HepG2 (cell line): ENCODE measurements around the gene DNAAF1. TPM values are rescaled to one million over a fixed set of nuclear protein-coding genes. Genes with fewer than 3 reads are reported as not detected.

Source experiments
- ATAC-seq: fragments of 200-7000 bp; cut with Tn5 transposase; 3 replicates; pipeline ENCODE4 v1.9.1; 2020; ENCODE audit warnings: mild to moderate bottlenecking, moderate library complexity
- BruUV-seq: library from RNA; stranded (reverse); fragments of 400-500 nt; replicated peaks from 2 replicates; lab custom pipeline; 2021; lab: Mats Ljungman, UMichigan
- CTCF ChIA-PET: fragments of 300-600 bp; formaldehyde crosslinking; extraction: SDS; loops from one replicate; lab custom pipeline; 2021; ENCODE audit warnings: low total read pairs, inconsistent platforms, low intra/inter-chr PET ratio; lab: Yijun Ruan, JAX
- POLR2A ChIA-PET: fragments of 350-600 bp; sonication (Branson Sonifier 250); formaldehyde crosslinking; loops from one replicate; lab custom pipeline; 2020; ENCODE audit warnings: antibody characterized with exemption, inconsistent platforms; lab: Yijun Ruan, JAX
- DNase-seq: peaks from one replicate; pipeline ENCODE4 v3.0.0-alpha.2; 2015; ENCODE audit warnings: low spot score
- FAIRE-seq: peaks from 3 replicates; lab custom pipeline; 2011; peaks lifted over from hg19 to GRCh38; lab: Jason Lieb, UNC
- H2AFZ ChIP-seq: one replicate; pipeline ENCODE4 v1.6.1; 2011; ENCODE audit warnings: low read length, inconsistent platforms
- H3K27ac ChIP-seq: fragments of 300-600 bp; 3 replicates; pipeline ENCODE4 v1.8.0; 2011; ENCODE audit warnings: mixed run types, mild to moderate bottlenecking, mixed read lengths, low read length, inconsistent platforms; ENCODE audit not compliant: insufficient read depth; ENCODE audit errors: extremely low read length
- H3K27me3 ChIP-seq, 2 experiments: fragments of 200-600 bp in 1 of 2; 2 replicates in 1 of 2; 3 replicates in 1 of 2; pipeline versions ENCODE4 v1.6.0 to v1.8.0; 2011; ENCODE audit warnings: low read length in 2 of 2, mild to moderate bottlenecking in 2 of 2, moderate library complexity in 2 of 2, inconsistent platforms in 1 of 2; ENCODE audit not compliant: insufficient read depth in 2 of 2, control insufficient read depth in 1 of 2
- H3K36me3 ChIP-seq, 2 experiments: fragments of 200-600 bp in 1 of 2; replicated peaks in 1 of 2; 2 replicates in 1 of 2; 3 replicates in 1 of 2; pipeline versions ENCODE4 v1.5.1 to v1.8.0; 2011; ENCODE audit warnings: low read length in 2 of 2, inconsistent platforms in 1 of 2; ENCODE audit not compliant: insufficient read depth in 2 of 2, control insufficient read depth in 1 of 2
- H3K4me1 ChIP-seq: 2 replicates; pipeline ENCODE4 v1.5.1; 2012; ENCODE audit warnings: low read length, inconsistent platforms; ENCODE audit not compliant: insufficient read depth
- H3K4me2 ChIP-seq: 2 replicates; pipeline ENCODE4 v1.6.0; 2011; ENCODE audit warnings: low read depth, low read length, inconsistent platforms
- H3K4me3 ChIP-seq, 3 experiments: fragments of 200-600 bp in 1 of 3; sonication (generic), shearing (Covaris generic) in 1 of 3; replicated peaks in 1 of 3; 2 replicates each; pipeline ENCODE4 v1.5.1; 2011 to 2016; ENCODE audit warnings: low read length in 3 of 3, inconsistent platforms in 2 of 3, low read depth in 2 of 3, mild to moderate bottlenecking in 2 of 3, control low read depth in 1 of 3, mixed read lengths in 1 of 3; ENCODE audit not compliant: insufficient read depth in 1 of 3
- H3K79me2 ChIP-seq: one replicate; pipeline ENCODE4 v1.6.1; 2011; ENCODE audit warnings: low read length, inconsistent platforms; ENCODE audit not compliant: insufficient read depth
- H3K9ac ChIP-seq: 2 replicates; pipeline ENCODE4 v1.6.0; 2011; ENCODE audit warnings: mild to moderate bottlenecking, low read depth, low read length, inconsistent platforms; ENCODE audit not compliant: insufficient read depth
- H3K9me3 ChIP-seq: 2 replicates; pipeline ENCODE4 v1.5.1; 2012; ENCODE audit warnings: mild to moderate bottlenecking, low read length
- H4K20me1 ChIP-seq: 2 replicates; pipeline ENCODE4 v1.6.0; 2011; ENCODE audit warnings: inconsistent platforms, mild to moderate bottlenecking, low read length, moderate library complexity; ENCODE audit not compliant: insufficient read depth
- ARNTL ChIP-seq: sonication (generic); formaldehyde crosslinking; IDR thresholded peaks from 2 replicates; pipeline ENCODE4 v1.4.0; 2020; ENCODE audit warnings: mild to moderate bottlenecking, missing genetic modification reagents
- FOXO4 ChIP-seq: sonication (generic); formaldehyde crosslinking; conservative IDR thresholded peaks from 2 replicates; pipeline ENCODE4 v1.8.1; 2023; ENCODE audit warnings: missing genetic modification reagents
- HOXA5 ChIP-seq: sonication (generic); formaldehyde crosslinking; IDR thresholded peaks from 2 replicates; pipeline ENCODE4 v1.4.0; 2020; ENCODE audit warnings: missing genetic modification reagents
- NAIF1 ChIP-seq: sonication (generic); formaldehyde crosslinking; IDR thresholded peaks from 2 replicates; pipeline ENCODE4 v1.5.0; 2020; ENCODE audit warnings: mild to moderate bottlenecking, missing genetic modification reagents, borderline replicate concordance
- POLR2G ChIP-seq: fragments of 200-400 bp; formaldehyde crosslinking; IDR thresholded peaks from 2 replicates; pipeline ENCODE4 v1.6.1; 2018; ENCODE audit warnings: mild to moderate bottlenecking, low read depth, low read length, moderate library complexity
- ZNF256 ChIP-seq: sonication (generic); formaldehyde crosslinking; conservative IDR thresholded peaks from 2 replicates; pipeline ENCODE4 v1.4.0; 2020; ENCODE audit warnings: missing genetic modification reagents
- ZNF33A ChIP-seq: sonication (generic); formaldehyde crosslinking; IDR thresholded peaks from 2 replicates; pipeline ENCODE4 v1.5.1; 2020; ENCODE audit warnings: missing genetic modification reagents, mild to moderate bottlenecking, moderate library complexity, borderline replicate concordance
- ZNF343 ChIP-seq: sonication (generic); formaldehyde crosslinking; IDR thresholded peaks from 2 replicates; pipeline ENCODE4 v1.4.0; 2020; ENCODE audit warnings: mild to moderate bottlenecking, missing genetic modification reagents
- ZNF850 ChIP-seq: sonication (generic); formaldehyde crosslinking; conservative IDR thresholded peaks from 2 replicates; pipeline ENCODE4 v1.9.0; 2021; ENCODE audit warnings: mild to moderate bottlenecking, missing genetic modification reagents
- WGBS: methylation state at CpG from one replicate; pipeline ENCODE4 v1.1.6; 2017; ENCODE audit warnings: low lambda C conversion rate; 5-methylcytosine and 5-hydroxymethylcytosine counted together
- in situ Hi-C: cut with HindIII; loops from 2 replicates; pipeline ENCODE4 v1.10.0; 2017; ENCODE audit warnings: low pct_unique_long_range_greater_than_20kb; ENCODE audit not compliant: extremely low pct_ligation_motif_present
- intact Hi-C: fragments of 100-400 bp; cut with micrococcal nuclease; formaldehyde crosslinking; loops from one replicate; pipeline ENCODE4 v1.10.0; 2022; ENCODE audit not compliant: unreplicated experiment
- polyA plus RNA-seq, 8 experiments: library from polyadenylated mRNA; depleted of rRNA in 3 of 8; stranded (reverse) in 7 of 8; unstranded in 1 of 8; fragments of >200 nt; fragmentation: Illumina TruSeq in 4 of 8; extraction: Trizol in 4 of 8; gene quantifications; 2 replicates each; pipeline versions ENCODE4 v1.2.1 to v1.2.3, GENCODE V29; 2011 to 2016; ENCODE audit warnings: low read depth in 4 of 8, missing spikeins in 1 of 8, mixed read lengths in 1 of 8; ENCODE audit not compliant: insufficient read depth in 1 of 8
- total RNA-seq, 5 experiments: library from RNA; depleted of rRNA; stranded (reverse); fragments of >200 nt; fragmentation: Illumina TruSeq; extraction: Trizol; gene quantifications; 2 replicates each; pipeline ENCODE4 v1.2.3, GENCODE V29; 2016; ENCODE audit warnings: low read depth in 1 of 5

Gene DNAAF1
- total and polyA plus RNA-seq, 2 of the 13 experiments (the other 11 are each of a cell fraction or from before 2014, with no cell fraction given), result 0.04 TPM; not detected in 1

- POLR2A ChIA-PET, result interaction anchor here (1.3 to 4.7 kb wide), 2 partner anchors 9 to 31 kb away, joined by 3 to 16 read pairs; partner anchors contain the start of gene MBTPS1
- CTCF ChIA-PET, result no interaction called here
- FAIRE-seq, result no peak
- TF ChIP-seq FOXO4 (CRISPR knock-in tag), result no peak
- TF ChIP-seq ZNF850 (CRISPR knock-in tag), result no peak
- TF ChIP-seq NAIF1 (CRISPR knock-in tag), result no peak
- no peak for TF ChIP-seq HOXA5
- TF ChIP-seq ZNF343 (CRISPR knock-in tag), result no peak
- TF ChIP-seq ARNTL (CRISPR knock-in tag), result no peak
- TF ChIP-seq ZNF33A, result no peak
- TF ChIP-seq ZNF256 (CRISPR knock-in tag), result no peak
- no peak for TF ChIP-seq POLR2G
- H2AFZ ChIP-seq, result no peak overlapping the region
- in situ Hi-C loops, result no loop called here
- intact Hi-C loops, result no loop called here
- H3K36me3 ChIP-seq, result peaks cover 21 to 37% of the 10 kb centered on the region in 2 experiments
- peaks cover 94% of the 10 kb centered on the region for H3K79me2 ChIP-seq
- H3K27ac ChIP-seq, result no peak overlapping the region
- H3K27me3 ChIP-seq, result no peaks in the 10 kb centered on the region
- H4K20me1 ChIP-seq, result peaks cover 10% of the 10 kb centered on the region; the same call in 1 of the 2 replicates
- H3K4me2 ChIP-seq, result no peak overlapping the region
- DNase-seq, result no peak
- no peak overlapping the region for H3K9ac ChIP-seq
- no TSS peak for BruUV-seq
- no peak for ATAC-seq
- H3K4me3 ChIP-seq, result no peak overlapping the region
- H3K4me1 ChIP-seq, result peaks cover 11% of the 10 kb centered on the region; the same call in 1 of the 2 replicates
- WGBS, result 93% methylated on average over 2 of the region's 2 CpGs
- H3K9me3 ChIP-seq, result no peaks in the 10 kb centered on the region
Observed at GRCh38 chr16:84107921-84108320, 37.2 kb upstream of the DNAAF1 start.
